A549 (cell line): ENCODE results near the gene PXDN.

Source experiments
- CTCF ChIP-seq: fragments of >200 bp; sonication (Bioruptor Twin); formaldehyde crosslinking; IDR thresholded peaks from 3 replicates; pipeline ENCODE4 v1.5.1; 2016
- SMC3 ChIP-seq: fragments of >200 bp; sonication (Bioruptor Twin); formaldehyde crosslinking; IDR thresholded peaks from 3 replicates; pipeline ENCODE4 v1.6.1; 2018; ENCODE audit warnings: inconsistent platforms

DNA sequence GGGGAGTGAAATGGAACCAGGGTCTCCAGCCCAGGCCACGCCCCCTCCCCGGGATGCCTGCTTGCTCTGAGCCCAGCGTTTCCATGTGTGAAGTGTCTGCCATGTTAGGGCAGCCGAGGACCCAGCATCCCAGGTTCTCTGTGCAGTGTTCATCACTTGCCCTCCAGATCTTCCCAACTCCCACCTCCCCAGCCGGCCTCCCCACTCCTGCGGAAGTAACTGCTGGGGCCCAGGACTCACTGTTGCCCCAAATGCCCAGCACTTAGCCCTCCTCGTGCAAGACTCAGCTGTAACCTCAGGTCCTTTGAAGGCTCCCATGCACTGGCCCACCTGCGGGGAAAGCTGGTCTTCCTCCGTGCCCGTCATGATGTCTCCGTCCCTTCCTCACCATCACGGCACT lies 9.7 kb upstream of the PXDN start:
- TF ChIP-seq CTCF (no peak), SMC3 (no peak)
